ENCODE results near the gene PRDM16. TPM values are rescaled to one million over a fixed set of nuclear protein-coding genes. Genes with fewer than 3 reads are reported as not detected.

Gene PRDM16
- polyA plus RNA-seq, 1 donor from 2014 or later, result 0.21 TPM

DNA sequence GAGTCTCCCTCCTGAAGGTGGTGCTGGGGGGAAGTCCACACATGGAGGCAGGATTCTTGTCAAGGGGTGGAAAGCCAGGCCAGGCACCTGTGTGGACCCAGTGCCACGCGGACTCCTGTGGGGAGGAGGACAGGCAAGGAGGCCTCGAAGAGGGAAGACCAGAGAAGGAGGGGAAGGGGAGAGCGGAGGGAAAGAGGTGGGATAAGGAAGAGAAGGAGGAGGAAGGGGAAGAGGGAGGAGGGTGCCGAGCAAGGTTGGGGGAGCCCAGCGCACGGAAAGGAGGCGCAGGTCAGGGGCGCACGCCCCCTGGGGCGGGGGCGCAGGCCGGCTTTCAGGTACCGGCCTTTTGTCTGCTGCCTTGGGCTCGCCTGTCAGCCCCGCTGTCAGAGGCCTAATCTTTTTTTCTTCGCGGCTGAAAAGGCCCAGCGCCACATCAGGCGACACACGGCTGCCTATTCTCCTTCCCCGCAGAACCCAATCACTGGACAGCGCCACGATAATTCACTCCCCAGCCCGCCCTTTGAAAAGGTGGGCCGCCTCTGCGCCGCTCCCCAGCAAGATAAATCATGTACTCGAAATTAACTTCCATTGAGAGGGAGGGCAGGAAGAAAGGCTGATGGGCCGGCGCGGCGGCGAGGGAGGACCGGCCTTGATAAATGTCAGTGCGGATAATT is 42.5 kb downstream of the PRDM16 start:
- H4K20me1 ChIP-seq (ENCODE audit: insufficient read depth), result no peaks in the 10 kb centered on the region
- H3K27ac ChIP-seq (ENCODE audit: low read length), result peak overlapping the region; percentile 60

DNA sequence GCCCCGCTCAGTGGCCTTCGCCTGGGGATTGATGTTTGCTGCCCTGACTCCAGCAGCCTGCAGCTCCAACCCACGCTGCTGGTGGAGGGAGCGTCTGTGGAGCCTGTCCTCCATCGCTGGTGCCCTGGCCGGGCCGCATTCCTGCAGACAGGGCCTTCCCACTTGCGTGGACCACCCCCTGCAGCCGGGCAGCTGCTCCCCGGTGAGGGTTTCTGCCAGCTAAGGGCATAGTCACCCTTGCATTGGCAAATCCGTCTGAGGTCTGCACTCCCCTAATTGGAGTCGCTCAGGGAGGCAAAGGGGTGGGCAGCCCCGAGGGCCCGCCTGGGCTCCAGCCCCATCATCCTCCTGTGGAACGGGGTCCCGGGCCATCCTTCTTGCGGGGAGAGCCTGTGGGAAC is 43.5 kb downstream of the PRDM16 start:
- Histone ChIP-seq H3K9me3 (ENCODE audit: low read length) (peaks cover 5% of the 10 kb centered on the region), H3K36me3 (ENCODE audit: insufficient read depth, low read length) (no peaks in the 10 kb centered on the region), H3K9me2 (ENCODE audit: insufficient read depth, low read length) (no peaks in the 10 kb centered on the region), H2AFZ (ENCODE audit: low read depth, low read length) (no peak overlapping the region), H3K27me3 (ENCODE audit: insufficient read depth, low read depth, low read length) (no peaks in the 10 kb centered on the region), H3F3A (ENCODE audit: insufficient read depth, low read length, poor library complexity, severe bottlenecking) (no peaks in the 10 kb centered on the region), H3K79me2 (replicated peaks; ENCODE audit: insufficient read depth, low read length) (peaks cover 31% of the 10 kb centered on the region), H3K27ac (ENCODE audit: low read length) (no peak overlapping the region), H4K20me1 (ENCODE audit: insufficient read depth) (no peaks in the 10 kb centered on the region), H3K4me2 (ENCODE audit: low read length) (no peak overlapping the region), H3K9ac (ENCODE audit: low read length) (peak overlapping the region; percentile 63), H3K4me3 (ENCODE audit: low read length) (no peak overlapping the region)
- TF ChIP-seq, protein P1, sequence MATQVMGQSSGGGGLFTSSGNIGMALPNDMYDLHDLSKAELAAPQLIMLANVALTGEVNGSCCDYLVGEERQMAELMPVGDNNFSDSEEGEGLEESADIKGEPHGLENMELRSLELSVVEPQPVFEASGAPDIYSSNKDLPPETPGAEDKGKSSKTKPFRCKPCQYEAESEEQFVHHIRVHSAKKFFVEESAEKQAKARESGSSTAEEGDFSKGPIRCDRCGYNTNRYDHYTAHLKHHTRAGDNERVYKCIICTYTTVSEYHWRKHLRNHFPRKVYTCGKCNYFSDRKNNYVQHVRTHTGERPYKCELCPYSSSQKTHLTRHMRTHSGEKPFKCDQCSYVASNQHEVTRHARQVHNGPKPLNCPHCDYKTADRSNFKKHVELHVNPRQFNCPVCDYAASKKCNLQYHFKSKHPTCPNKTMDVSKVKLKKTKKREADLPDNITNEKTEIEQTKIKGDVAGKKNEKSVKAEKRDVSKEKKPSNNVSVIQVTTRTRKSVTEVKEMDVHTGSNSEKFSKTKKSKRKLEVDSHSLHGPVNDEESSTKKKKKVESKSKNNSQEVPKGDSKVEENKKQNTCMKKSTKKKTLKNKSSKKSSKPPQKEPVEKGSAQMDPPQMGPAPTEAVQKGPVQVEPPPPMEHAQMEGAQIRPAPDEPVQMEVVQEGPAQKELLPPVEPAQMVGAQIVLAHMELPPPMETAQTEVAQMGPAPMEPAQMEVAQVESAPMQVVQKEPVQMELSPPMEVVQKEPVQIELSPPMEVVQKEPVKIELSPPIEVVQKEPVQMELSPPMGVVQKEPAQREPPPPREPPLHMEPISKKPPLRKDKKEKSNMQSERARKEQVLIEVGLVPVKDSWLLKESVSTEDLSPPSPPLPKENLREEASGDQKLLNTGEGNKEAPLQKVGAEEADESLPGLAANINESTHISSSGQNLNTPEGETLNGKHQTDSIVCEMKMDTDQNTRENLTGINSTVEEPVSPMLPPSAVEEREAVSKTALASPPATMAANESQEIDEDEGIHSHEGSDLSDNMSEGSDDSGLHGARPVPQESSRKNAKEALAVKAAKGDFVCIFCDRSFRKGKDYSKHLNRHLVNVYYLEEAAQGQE (IDR thresholded peaks at IDR 0.05; ENCODE audit: borderline replicate concordance), result no peak
- TF ChIP-seq, protein P2, sequence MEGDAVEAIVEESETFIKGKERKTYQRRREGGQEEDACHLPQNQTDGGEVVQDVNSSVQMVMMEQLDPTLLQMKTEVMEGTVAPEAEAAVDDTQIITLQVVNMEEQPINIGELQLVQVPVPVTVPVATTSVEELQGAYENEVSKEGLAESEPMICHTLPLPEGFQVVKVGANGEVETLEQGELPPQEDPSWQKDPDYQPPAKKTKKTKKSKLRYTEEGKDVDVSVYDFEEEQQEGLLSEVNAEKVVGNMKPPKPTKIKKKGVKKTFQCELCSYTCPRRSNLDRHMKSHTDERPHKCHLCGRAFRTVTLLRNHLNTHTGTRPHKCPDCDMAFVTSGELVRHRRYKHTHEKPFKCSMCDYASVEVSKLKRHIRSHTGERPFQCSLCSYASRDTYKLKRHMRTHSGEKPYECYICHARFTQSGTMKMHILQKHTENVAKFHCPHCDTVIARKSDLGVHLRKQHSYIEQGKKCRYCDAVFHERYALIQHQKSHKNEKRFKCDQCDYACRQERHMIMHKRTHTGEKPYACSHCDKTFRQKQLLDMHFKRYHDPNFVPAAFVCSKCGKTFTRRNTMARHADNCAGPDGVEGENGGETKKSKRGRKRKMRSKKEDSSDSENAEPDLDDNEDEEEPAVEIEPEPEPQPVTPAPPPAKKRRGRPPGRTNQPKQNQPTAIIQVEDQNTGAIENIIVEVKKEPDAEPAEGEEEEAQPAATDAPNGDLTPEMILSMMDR (IDR thresholded peaks at IDR 0.05; ENCODE audit: poor library complexity, severe bottlenecking), result no peak
- TF ChIP-seq EZH2 (IDR thresholded peaks at IDR 0.05; ENCODE audit: borderline replicate concordance, insufficient read depth, low read length, poor library complexity, severe bottlenecking), result no peak
- TF ChIP-seq TAF1 (IDR thresholded peaks at IDR 0.05; ENCODE audit: low read depth), result no peak
- TF ChIP-seq POLR2AphosphoS5 (IDR thresholded peaks at IDR 0.05), result no peak

More for the DNA sequence above, 42.5 kb downstream of the PRDM16 start:
- Histone ChIP-seq H3K27me3 (ENCODE audit: insufficient read depth, low read depth, low read length) (no peaks in the 10 kb centered on the region), H3K9me3 (ENCODE audit: low read length) (peaks cover 5% of the 10 kb centered on the region), H3K4me2 (ENCODE audit: low read length) (no peak overlapping the region), H3K79me2 (replicated peaks; ENCODE audit: insufficient read depth, low read length) (peaks cover 32% of the 10 kb centered on the region), H2AFZ (ENCODE audit: low read depth, low read length) (peak overlapping the region; percentile 69), H3K4me3 (ENCODE audit: low read length) (peak overlapping the region; percentile 26), H3K36me3 (ENCODE audit: insufficient read depth, low read length) (no peaks in the 10 kb centered on the region), H3F3A (ENCODE audit: insufficient read depth, low read length, poor library complexity, severe bottlenecking) (no peaks in the 10 kb centered on the region), H3K9me2 (ENCODE audit: insufficient read depth, low read length) (no peaks in the 10 kb centered on the region), H3K9ac (ENCODE audit: low read length) (peak overlapping the region; percentile 63)
- TF ChIP-seq EZH2 (IDR thresholded peaks at IDR 0.05; ENCODE audit: borderline replicate concordance, insufficient read depth, low read length, poor library complexity, severe bottlenecking) (no peak), POLR2AphosphoS5 (IDR thresholded peaks at IDR 0.05) (peak; percentile 10)
- TF ChIP-seq, protein P1 (IDR thresholded peaks at IDR 0.05; ENCODE audit: borderline replicate concordance), result no peak

Data from neural cell (in vitro differentiated cells).